ENCODE results near the gene PPA2. TPM values are rescaled to one million over a fixed set of nuclear protein-coding genes. Genes with fewer than 3 reads are reported as not detected.

Gene PPA2
- total RNA-seq, 1 experiment from 2014 or later, result 76.4 TPM

DNA sequence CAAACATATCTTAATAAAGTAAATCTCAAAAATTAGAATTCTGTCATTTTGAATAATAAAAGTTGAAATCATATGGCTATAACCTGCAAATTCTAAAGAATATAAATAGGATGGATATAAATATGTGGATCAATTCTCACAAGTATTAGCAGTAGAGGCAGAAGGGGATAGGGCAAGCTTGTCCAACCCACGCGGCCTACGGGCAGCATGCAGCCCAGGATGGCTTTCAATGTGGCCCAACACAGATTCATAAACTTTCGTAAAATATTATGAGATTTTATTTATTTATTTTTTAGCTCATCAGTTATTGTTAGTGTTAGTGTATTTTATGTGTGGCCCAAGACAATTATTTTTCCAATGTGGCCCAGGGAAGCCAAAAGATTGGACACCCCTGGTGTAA, 41.4 kb downstream of the PPA2 start:
- Histone ChIP-seq H3T11ph (ENCODE audit: low read length) (no peak overlapping the region), H2BK15ac (ENCODE audit: low read depth, low read length) (no peak overlapping the region), H2BK20ac (ENCODE audit: low read depth, low read length, poor library complexity, severe bottlenecking) (no peak overlapping the region), H3K18ac (ENCODE audit: insufficient read length, low read depth, low read length) (no peak overlapping the region), H3K23ac (ENCODE audit: insufficient read length, low read depth, low read length) (no peak overlapping the region), H4K8ac (replicated peaks; ENCODE audit: insufficient read length, low read depth, low read length) (no peak overlapping the region), H3K56ac (ENCODE audit: insufficient read length, low read depth, low read length) (no peak overlapping the region), H3K79me1 (ENCODE audit: insufficient read depth, low read depth, low read length, poor library complexity, severe bottlenecking) (no peaks in the 10 kb centered on the region), H3K9me3 (ENCODE audit: control insufficient read depth, low read depth, low read length) (no peaks in the 10 kb centered on the region), H2BK120ac (ENCODE audit: low read depth, low read length, poor library complexity, severe bottlenecking) (no peak overlapping the region), H2BK12ac (ENCODE audit: insufficient read length, low read depth, low read length) (no peak overlapping the region), H2AFZ (ENCODE audit: low read length) (no peak overlapping the region), H3K4ac (ENCODE audit: low read depth, low read length) (no peak overlapping the region), H3K23me2 (ENCODE audit: insufficient read length, low read depth, low read length, poor library complexity, severe bottlenecking) (no peaks in the 10 kb centered on the region), H3K9ac (ENCODE audit: extremely low read depth, insufficient read length, low read length) (no peak overlapping the region), H3K27ac (ENCODE audit: insufficient read length, low read depth, low read length) (no peak overlapping the region), H2AK5ac (ENCODE audit: insufficient read length, low read length) (no peak overlapping the region), H3K4me2 (ENCODE audit: insufficient read depth, insufficient read length, low read length) (no peak overlapping the region), H3K4me1 (ENCODE audit: insufficient read depth, low read length) (no peaks in the 10 kb centered on the region), H3K79me2 (ENCODE audit: insufficient read depth, low read length) (no peaks in the 10 kb centered on the region), H4K5ac (ENCODE audit: insufficient read length, low read depth, low read length) (no peak overlapping the region), H3K14ac (ENCODE audit: insufficient read depth, low read length) (no peak overlapping the region), H4K91ac (ENCODE audit: insufficient read length, low read depth, low read length) (no peak overlapping the region), H4K20me1 (ENCODE audit: control insufficient read depth, insufficient read depth, insufficient read length) (no peaks in the 10 kb centered on the region), H2BK5ac (ENCODE audit: insufficient read length, low read length) (no peak overlapping the region), H3K27me3 (ENCODE audit: insufficient read depth, low read length) (no peaks in the 10 kb centered on the region)
- Mint-ChIP-seq H3K4me3 (no peak overlapping the region), H3K36me3 (ENCODE audit: insufficient read depth in 1 of 3, low read depth in 3 of 3) (peaks cover 27 to 49% (median 39%) of the 10 kb centered on the region in 3 experiments), H3K9me3 (peaks cover 0 to under 1% of the 10 kb centered on the region in 2 experiments; a peak in 1 of 5 replicates), H3K27me3 (ENCODE audit: low read depth) (no peaks in the 10 kb centered on the region), H3K4me1 (no peaks in the 10 kb centered on the region), H3K27ac (no peak overlapping the region)
- WGBS (ENCODE audit: extremely low coverage, insufficient read length, low lambda C conversion rate), result no CpG with 5 or more reads among the region's 4 CpGs
- DNase-seq, result no peak
- TF ChIP-seq, protein P1, sequence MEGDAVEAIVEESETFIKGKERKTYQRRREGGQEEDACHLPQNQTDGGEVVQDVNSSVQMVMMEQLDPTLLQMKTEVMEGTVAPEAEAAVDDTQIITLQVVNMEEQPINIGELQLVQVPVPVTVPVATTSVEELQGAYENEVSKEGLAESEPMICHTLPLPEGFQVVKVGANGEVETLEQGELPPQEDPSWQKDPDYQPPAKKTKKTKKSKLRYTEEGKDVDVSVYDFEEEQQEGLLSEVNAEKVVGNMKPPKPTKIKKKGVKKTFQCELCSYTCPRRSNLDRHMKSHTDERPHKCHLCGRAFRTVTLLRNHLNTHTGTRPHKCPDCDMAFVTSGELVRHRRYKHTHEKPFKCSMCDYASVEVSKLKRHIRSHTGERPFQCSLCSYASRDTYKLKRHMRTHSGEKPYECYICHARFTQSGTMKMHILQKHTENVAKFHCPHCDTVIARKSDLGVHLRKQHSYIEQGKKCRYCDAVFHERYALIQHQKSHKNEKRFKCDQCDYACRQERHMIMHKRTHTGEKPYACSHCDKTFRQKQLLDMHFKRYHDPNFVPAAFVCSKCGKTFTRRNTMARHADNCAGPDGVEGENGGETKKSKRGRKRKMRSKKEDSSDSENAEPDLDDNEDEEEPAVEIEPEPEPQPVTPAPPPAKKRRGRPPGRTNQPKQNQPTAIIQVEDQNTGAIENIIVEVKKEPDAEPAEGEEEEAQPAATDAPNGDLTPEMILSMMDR (conservative IDR thresholded peaks at IDR 0.05), result no peak

All from H9 (cell line).